GM12873 (cell line): ENCODE results near the gene FUT4.

Experiments
- CTCF ChIP-seq: IDR thresholded peaks from 2 replicates; pipeline ENCODE4 v1.5.1; 2012; ENCODE audit warnings: low read depth, mild to moderate bottlenecking, moderate library complexity, low read length, control low read depth; ENCODE audit not compliant: insufficient read depth; ENCODE audit errors: missing control alignments

Gene FUT4

GRCh38 chr11:94549146-94549545 lies 5.4 kb downstream of the FUT4 start:
- no peak for TF ChIP-seq CTCF

GRCh38 chr11:94550513-94550912 lies 6.8 kb downstream of the FUT4 start:
- TF ChIP-seq CTCF, result no peak

GRCh38 chr11:94553938-94554337 lies 10.2 kb downstream of the FUT4 start:
- TF ChIP-seq CTCF, result no peak

- TF ChIP-seq CTCF, result no peak
Measured at GRCh38 chr11:94557421-94557820, 13.7 kb downstream of the FUT4 start.

- TF ChIP-seq CTCF, result no peak
Measured at GRCh38 chr11:94557992-94558391, 14.3 kb downstream of the FUT4 start.

GRCh38 chr11:94558468-94558867 lies 14.7 kb downstream of the FUT4 start:
- TF ChIP-seq CTCF, result no peak

GRCh38 chr11:94558932-94559331 lies 15.2 kb downstream of the FUT4 start:
- TF ChIP-seq CTCF, result no peak
